Astrocyte of the spinal cord (primary cell): Measurements from ENCODE around the gene WBP4.
"Not testable (repeated sequence)": the region's sequence is repeated elsewhere in the genome, so short reads cannot be mapped to it uniquely, and the experiment has no call there.

Experiments used
- DNase-seq: peaks from one replicate; pipeline ENCODE4 v3.0.0; 2011; ENCODE audit warnings: low read depth, low spot score
- H3K4me3 ChIP-seq: 2 replicates; pipeline ENCODE4 v1.5.1; 2011; ENCODE audit warnings: low read depth, mild to moderate bottlenecking, low read length, moderate library complexity
- CTCF ChIP-seq: IDR thresholded peaks from 2 replicates; pipeline ENCODE4 v1.5.1; 2012; ENCODE audit warnings: low read depth, mild to moderate bottlenecking, low read length, inconsistent platforms
- in situ Hi-C: cut with HindIII; loops from 2 replicates; pipeline ENCODE4 v1.10.0; 2017; ENCODE audit warnings: low sequenced_read_pairs

WBP4 gene

GRCh38 chr13:41040584-41041334 is 20.6 kb upstream of the WBP4 start:
- in situ Hi-C loops: no loop called here
- no peak for DNase-seq
- TF ChIP-seq CTCF: no peak

GRCh38 chr13:41042419-41042818 is 18.9 kb upstream of the WBP4 start:
- in situ Hi-C loops, DNase-seq: not testable (repeated sequence)

More at GRCh38 chr13:41040584-41041334, 20.6 kb upstream of the WBP4 start:
- no peak overlapping the region for H3K4me3 ChIP-seq

GRCh38 chr13:41048640-41049039 is 12.7 kb upstream of the WBP4 start:
- no peak for TF ChIP-seq CTCF
- no peak for DNase-seq
- no peak overlapping the region for H3K4me3 ChIP-seq
- in situ Hi-C loops: no loop called here

More at GRCh38 chr13:41042419-41042818, 18.9 kb upstream of the WBP4 start:
- H3K4me3 ChIP-seq: not testable (repeated sequence)

- no peak for TF ChIP-seq CTCF
- no peak for DNase-seq
- in situ Hi-C loops: no loop called here
- no peak overlapping the region for H3K4me3 ChIP-seq
Measured at GRCh38 chr13:41049480-41050440, 11.5 kb upstream of the WBP4 start.

GRCh38 chr13:41052441-41052840 is 8.9 kb upstream of the WBP4 start:
- H3K4me3 ChIP-seq: no peak overlapping the region
- no peak for DNase-seq
- in situ Hi-C loops: no loop called here
- TF ChIP-seq CTCF: no peak

- DNase-seq: no peak
- no peak overlapping the region for H3K4me3 ChIP-seq
- in situ Hi-C loops: no loop called here
- no peak for TF ChIP-seq CTCF
Measured at GRCh38 chr13:41053384-41053826, 7.9 kb upstream of the WBP4 start.
